HepG2 (cell line): Measurements from ENCODE around the gene FITM1. TPM values are rescaled to one million over a fixed set of nuclear protein-coding genes. Genes with fewer than 3 reads are reported as not detected.
A peak's percentile ranks its signal among the peaks of the same experiment; 100 is the strongest.

ENCODE experiments used
- KDM5B ChIP-seq: sonication (generic); formaldehyde crosslinking; IDR thresholded peaks from 2 replicates; pipeline ENCODE4 v1.4.0; 2020; ENCODE audit warnings: missing genetic modification reagents, mild to moderate bottlenecking, borderline replicate concordance
- PHF8 ChIP-seq: sonication (generic); formaldehyde crosslinking; IDR thresholded peaks from 2 replicates; pipeline ENCODE4 v1.5.0; 2020; ENCODE audit warnings: missing genetic modification reagents
- POLR2G ChIP-seq: fragments of 200-400 bp; formaldehyde crosslinking; IDR thresholded peaks from 2 replicates; pipeline ENCODE4 v1.6.1; 2018; ENCODE audit warnings: mild to moderate bottlenecking, low read depth, low read length, moderate library complexity
- RFXAP ChIP-seq: sonication (generic); formaldehyde crosslinking; IDR thresholded peaks from 2 replicates; pipeline ENCODE4 v1.4.0; 2020; ENCODE audit warnings: missing genetic modification reagents, borderline replicate concordance
- SIX1 ChIP-seq: sonication (generic); formaldehyde crosslinking; IDR thresholded peaks from 2 replicates; pipeline ENCODE4 v1.4.0; 2020; ENCODE audit warnings: missing genetic modification reagents, borderline replicate concordance
- SYNCRIP ChIP-seq: fragments of 200-400 bp; formaldehyde crosslinking; IDR thresholded peaks from 2 replicates; pipeline ENCODE4 v1.6.1; 2018; ENCODE audit warnings: mild to moderate bottlenecking, low read depth, low read length; ENCODE audit not compliant: insufficient read depth
- ZNF207 ChIP-seq: fragments of 450-650 bp; IDR thresholded peaks from 2 replicates; pipeline ENCODE4 v1.6.1; 2016; ENCODE audit warnings: antibody characterized with exemption, borderline replicate concordance
- ZNF737 ChIP-seq: sonication (generic); formaldehyde crosslinking; IDR thresholded peaks from 2 replicates; pipeline ENCODE4 v1.5.0; 2020; ENCODE audit warnings: missing genetic modification reagents, mild to moderate bottlenecking, borderline replicate concordance
- ZNF761 ChIP-seq: sonication (generic); formaldehyde crosslinking; conservative IDR thresholded peaks from 2 replicates; pipeline ENCODE4 v1.4.0; 2020; ENCODE audit warnings: mild to moderate bottlenecking, missing genetic modification reagents
- ZSCAN21 ChIP-seq: sonication (generic); formaldehyde crosslinking; IDR thresholded peaks from 2 replicates; pipeline ENCODE4 v1.8.0; 2022; ENCODE audit warnings: mild to moderate bottlenecking, missing genetic modification reagents, moderate library complexity, borderline replicate concordance
- polyA plus RNA-seq, 8 experiments: library from polyadenylated mRNA; depleted of rRNA in 3 of 8; stranded (reverse) in 7 of 8; unstranded in 1 of 8; fragments of >200 nt; fragmentation: Illumina TruSeq in 4 of 8; extraction: Trizol in 4 of 8; gene quantifications; 2 replicates each; pipeline versions ENCODE4 v1.2.1 to v1.2.3, GENCODE V29; 2011 to 2016; ENCODE audit warnings: low read depth in 4 of 8, missing spikeins in 1 of 8, mixed read lengths in 1 of 8; ENCODE audit not compliant: insufficient read depth in 1 of 8
- total RNA-seq, 5 experiments: library from RNA; depleted of rRNA; stranded (reverse); fragments of >200 nt; fragmentation: Illumina TruSeq; extraction: Trizol; gene quantifications; 2 replicates each; pipeline ENCODE4 v1.2.3, GENCODE V29; 2016; ENCODE audit warnings: low read depth in 1 of 5
- TF ChIP-seq, protein P1 (sequence below): sonication (generic); formaldehyde crosslinking; IDR thresholded peaks from 2 replicates; pipeline ENCODE4 v1.8.1; 2023; ENCODE audit warnings: mild to moderate bottlenecking, missing genetic modification reagents
- TF ChIP-seq, protein P2 (sequence below): sonication (generic); formaldehyde crosslinking; IDR thresholded peaks from 2 replicates; pipeline ENCODE4 v1.4.0; 2020; ENCODE audit warnings: low read depth, missing genetic modification reagents
- TF ChIP-seq, protein P3 (sequence below): sonication (generic); formaldehyde crosslinking; IDR thresholded peaks from 2 replicates; pipeline ENCODE4 v1.9.0; 2021; ENCODE audit warnings: missing genetic modification reagents, borderline replicate concordance
- TF ChIP-seq, protein P4 (sequence below): sonication (generic); formaldehyde crosslinking; IDR thresholded peaks from 2 replicates; pipeline ENCODE4 v1.5.0; 2020; ENCODE audit warnings: missing genetic modification reagents, mild to moderate bottlenecking, borderline replicate concordance
- TF ChIP-seq, protein P5 (sequence below): sonication (generic); formaldehyde crosslinking; IDR thresholded peaks from 2 replicates; pipeline ENCODE4 v1.8.1; 2023; ENCODE audit warnings: mild to moderate bottlenecking, missing genetic modification reagents
- TF ChIP-seq, protein P6 (sequence below): sonication (generic); formaldehyde crosslinking; IDR thresholded peaks from 2 replicates; pipeline ENCODE4 v1.8.0; 2022; ENCODE audit warnings: mild to moderate bottlenecking, missing genetic modification reagents

Gene FITM1
- total and polyA plus RNA-seq, 2 of the 13 experiments (the other 11 are each of a cell fraction or from before 2014, with no cell fraction given), result 2.7 to 5.8 TPM

DNA sequence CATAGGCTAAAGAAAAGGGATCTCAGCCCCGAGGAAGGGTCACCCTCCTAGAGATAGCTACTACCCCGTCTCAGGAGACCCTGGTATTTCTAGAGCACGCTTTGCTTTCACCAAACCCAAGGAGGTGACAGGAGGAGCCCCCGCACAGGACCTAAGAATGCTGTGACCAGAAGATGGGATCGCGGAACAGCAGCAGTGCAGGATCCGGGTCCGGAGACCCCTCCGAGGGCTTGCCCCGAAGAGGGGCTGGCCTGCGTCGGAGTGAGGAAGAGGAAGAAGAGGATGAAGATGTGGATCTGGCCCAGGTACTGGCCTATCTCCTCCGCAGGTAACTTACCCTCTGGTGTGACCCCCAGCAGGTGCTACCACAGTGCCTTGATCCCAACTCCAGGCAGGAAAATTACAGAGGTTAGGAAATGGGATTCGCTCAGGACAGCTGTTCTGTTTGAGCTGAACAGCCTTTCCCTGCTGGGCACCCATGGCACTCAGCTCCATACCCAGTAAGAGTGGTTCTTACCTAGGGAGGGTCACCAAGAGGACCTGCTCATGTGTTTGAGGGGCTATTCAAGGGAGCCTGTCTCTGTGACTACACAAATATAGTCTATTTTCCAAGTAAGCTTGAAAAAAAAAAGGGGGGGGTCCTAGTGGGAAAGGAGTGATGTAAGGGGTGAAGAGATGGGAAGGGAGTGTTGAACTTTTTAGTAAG lies 14.9 kb upstream of the FITM1 start (continued):
- TF ChIP-seq, protein P1, sequence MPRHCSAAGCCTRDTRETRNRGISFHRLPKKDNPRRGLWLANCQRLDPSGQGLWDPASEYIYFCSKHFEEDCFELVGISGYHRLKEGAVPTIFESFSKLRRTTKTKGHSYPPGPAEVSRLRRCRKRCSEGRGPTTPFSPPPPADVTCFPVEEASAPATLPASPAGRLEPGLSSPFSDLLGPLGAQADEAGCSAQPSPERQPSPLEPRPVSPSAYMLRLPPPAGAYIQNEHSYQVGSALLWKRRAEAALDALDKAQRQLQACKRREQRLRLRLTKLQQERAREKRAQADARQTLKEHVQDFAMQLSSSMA (CRISPR knock-in tag), result peak; percentile 86; the same call in 1 of the 2 replicates
- TF ChIP-seq POLR2G, result no peak
- no peak for TF ChIP-seq ZNF737 (CRISPR knock-in tag)
- TF ChIP-seq, protein P2, sequence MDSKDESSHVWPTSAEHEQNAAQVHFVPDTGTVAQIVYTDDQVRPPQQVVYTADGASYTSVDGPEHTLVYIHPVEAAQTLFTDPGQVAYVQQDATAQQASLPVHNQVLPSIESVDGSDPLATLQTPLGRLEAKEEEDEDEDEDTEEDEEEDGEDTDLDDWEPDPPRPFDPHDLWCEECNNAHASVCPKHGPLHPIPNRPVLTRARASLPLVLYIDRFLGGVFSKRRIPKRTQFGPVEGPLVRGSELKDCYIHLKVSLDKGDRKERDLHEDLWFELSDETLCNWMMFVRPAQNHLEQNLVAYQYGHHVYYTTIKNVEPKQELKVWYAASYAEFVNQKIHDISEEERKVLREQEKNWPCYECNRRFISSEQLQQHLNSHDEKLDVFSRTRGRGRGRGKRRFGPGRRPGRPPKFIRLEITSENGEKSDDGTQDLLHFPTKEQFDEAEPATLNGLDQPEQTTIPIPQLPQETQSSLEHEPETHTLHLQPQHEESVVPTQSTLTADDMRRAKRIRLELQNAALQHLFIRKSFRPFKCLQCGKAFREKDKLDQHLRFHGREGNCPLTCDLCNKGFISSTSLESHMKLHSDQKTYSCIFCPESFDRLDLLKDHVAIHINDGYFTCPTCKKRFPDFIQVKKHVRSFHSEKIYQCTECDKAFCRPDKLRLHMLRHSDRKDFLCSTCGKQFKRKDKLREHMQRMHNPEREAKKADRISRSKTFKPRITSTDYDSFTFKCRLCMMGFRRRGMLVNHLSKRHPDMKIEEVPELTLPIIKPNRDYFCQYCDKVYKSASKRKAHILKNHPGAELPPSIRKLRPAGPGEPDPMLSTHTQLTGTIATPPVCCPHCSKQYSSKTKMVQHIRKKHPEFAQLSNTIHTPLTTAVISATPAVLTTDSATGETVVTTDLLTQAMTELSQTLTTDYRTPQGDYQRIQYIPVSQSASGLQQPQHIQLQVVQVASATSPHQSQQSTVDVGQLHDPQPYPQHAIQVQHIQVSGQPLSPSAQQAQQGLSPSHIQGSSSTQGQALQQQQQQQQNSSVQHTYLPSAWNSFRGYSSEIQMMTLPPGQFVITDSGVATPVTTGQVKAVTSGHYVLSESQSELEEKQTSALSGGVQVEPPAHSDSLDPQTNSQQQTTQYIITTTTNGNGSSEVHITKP (CRISPR knock-in tag), result no peak
- TF ChIP-seq ZSCAN21, result no peak
- TF ChIP-seq SYNCRIP, result no peak
- TF ChIP-seq, protein P3, sequence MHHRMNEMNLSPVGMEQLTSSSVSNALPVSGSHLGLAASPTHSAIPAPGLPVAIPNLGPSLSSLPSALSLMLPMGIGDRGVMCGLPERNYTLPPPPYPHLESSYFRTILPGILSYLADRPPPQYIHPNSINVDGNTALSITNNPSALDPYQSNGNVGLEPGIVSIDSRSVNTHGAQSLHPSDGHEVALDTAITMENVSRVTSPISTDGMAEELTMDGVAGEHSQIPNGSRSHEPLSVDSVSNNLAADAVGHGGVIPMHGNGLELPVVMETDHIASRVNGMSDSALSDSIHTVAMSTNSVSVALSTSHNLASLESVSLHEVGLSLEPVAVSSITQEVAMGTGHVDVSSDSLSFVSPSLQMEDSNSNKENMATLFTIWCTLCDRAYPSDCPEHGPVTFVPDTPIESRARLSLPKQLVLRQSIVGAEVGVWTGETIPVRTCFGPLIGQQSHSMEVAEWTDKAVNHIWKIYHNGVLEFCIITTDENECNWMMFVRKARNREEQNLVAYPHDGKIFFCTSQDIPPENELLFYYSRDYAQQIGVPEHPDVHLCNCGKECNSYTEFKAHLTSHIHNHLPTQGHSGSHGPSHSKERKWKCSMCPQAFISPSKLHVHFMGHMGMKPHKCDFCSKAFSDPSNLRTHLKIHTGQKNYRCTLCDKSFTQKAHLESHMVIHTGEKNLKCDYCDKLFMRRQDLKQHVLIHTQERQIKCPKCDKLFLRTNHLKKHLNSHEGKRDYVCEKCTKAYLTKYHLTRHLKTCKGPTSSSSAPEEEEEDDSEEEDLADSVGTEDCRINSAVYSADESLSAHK, result no peak
- TF ChIP-seq, protein P4, sequence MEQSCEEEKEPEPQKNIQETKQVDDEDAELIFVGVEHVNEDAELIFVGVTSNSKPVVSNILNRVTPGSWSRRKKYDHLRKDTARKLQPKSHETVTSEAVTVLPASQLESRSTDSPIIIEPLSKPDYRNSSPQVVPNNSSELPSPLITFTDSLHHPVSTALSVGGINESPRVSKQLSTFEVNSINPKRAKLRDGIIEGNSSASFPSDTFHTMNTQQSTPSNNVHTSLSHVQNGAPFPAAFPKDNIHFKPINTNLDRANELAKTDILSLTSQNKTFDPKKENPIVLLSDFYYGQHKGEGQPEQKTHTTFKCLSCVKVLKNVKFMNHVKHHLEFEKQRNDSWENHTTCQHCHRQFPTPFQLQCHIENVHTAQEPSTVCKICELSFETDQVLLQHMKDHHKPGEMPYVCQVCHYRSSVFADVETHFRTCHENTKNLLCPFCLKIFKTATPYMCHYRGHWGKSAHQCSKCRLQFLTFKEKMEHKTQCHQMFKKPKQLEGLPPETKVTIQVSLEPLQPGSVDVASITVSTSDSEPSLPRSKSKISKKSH, result peak; percentile 88
- no peak for TF ChIP-seq ZNF761 (CRISPR knock-in tag)
- TF ChIP-seq, protein P5, sequence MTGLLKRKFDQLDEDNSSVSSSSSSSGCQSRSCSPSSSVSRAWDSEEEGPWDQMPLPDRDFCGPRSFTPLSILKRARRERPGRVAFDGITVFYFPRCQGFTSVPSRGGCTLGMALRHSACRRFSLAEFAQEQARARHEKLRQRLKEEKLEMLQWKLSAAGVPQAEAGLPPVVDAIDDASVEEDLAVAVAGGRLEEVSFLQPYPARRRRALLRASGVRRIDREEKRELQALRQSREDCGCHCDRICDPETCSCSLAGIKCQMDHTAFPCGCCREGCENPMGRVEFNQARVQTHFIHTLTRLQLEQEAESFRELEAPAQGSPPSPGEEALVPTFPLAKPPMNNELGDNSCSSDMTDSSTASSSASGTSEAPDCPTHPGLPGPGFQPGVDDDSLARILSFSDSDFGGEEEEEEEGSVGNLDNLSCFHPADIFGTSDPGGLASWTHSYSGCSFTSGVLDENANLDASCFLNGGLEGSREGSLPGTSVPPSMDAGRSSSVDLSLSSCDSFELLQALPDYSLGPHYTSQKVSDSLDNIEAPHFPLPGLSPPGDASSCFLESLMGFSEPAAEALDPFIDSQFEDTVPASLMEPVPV, result no peak
- TF ChIP-seq KDM5B (CRISPR knock-in tag), result no peak
- no peak for TF ChIP-seq SIX1 (CRISPR knock-in tag)
- TF ChIP-seq, protein P6, sequence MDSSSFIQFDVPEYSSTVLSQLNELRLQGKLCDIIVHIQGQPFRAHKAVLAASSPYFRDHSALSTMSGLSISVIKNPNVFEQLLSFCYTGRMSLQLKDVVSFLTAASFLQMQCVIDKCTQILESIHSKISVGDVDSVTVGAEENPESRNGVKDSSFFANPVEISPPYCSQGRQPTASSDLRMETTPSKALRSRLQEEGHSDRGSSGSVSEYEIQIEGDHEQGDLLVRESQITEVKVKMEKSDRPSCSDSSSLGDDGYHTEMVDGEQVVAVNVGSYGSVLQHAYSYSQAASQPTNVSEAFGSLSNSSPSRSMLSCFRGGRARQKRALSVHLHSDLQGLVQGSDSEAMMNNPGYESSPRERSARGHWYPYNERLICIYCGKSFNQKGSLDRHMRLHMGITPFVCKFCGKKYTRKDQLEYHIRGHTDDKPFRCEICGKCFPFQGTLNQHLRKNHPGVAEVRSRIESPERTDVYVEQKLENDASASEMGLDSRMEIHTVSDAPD, result no peak; the same call in 1 of the 2 replicates
- no peak for TF ChIP-seq RFXAP (CRISPR knock-in tag)
- no peak for TF ChIP-seq PHF8 (CRISPR knock-in tag)
- TF ChIP-seq ZNF207, result no peak
